Activated naive CD8-positive, alpha-beta T cell treated with anti-CD3 and anti-CD28 coated beads, Interleukin-2, amount 10 ng/mL, durations not matched to agents 7 days and 5 days (primary cell): ENCODE data around the gene GPR45. TPM values are rescaled to one million over a fixed set of nuclear protein-coding genes. Genes with fewer than 3 reads are reported as not detected.
A peak's percentile ranks its signal among the peaks of the same experiment; 100 is the strongest.

Experiments used
- ATAC-seq: fragments of 150-1000 bp; cut with Tn5 transposase; one replicate; pipeline ENCODE4 v1.10.0; 2021; ENCODE audit warnings: low read depth, moderate library complexity
- POLR2A ChIA-PET: fragments of 350-600 bp; sonication (Branson Sonifier 250); formaldehyde crosslinking; loops from one replicate; lab custom pipeline; 2021; ENCODE audit warnings: antibody characterized with exemption; lab: Charles Lee
- DNase-seq: peaks from one replicate; pipeline ENCODE4 v3.0.0; 2021
- H3K27ac Mint-ChIP-seq: one replicate; pipeline ENCODE4 v1.8.0; 2022; ENCODE audit warnings: mild to moderate bottlenecking, mixed read lengths
- H3K27me3 Mint-ChIP-seq: one replicate; pipeline ENCODE4 v1.8.0; 2022; ENCODE audit warnings: mild to moderate bottlenecking, moderate library complexity, mixed read lengths
- H3K36me3 Mint-ChIP-seq: one replicate; pipeline ENCODE4 v1.8.0; 2021; ENCODE audit warnings: mild to moderate bottlenecking, mixed read lengths
- H3K4me1 Mint-ChIP-seq: one replicate; pipeline ENCODE4 v1.8.0; 2021; ENCODE audit warnings: mixed read lengths
- H3K4me3 Mint-ChIP-seq: one replicate; pipeline ENCODE4 v1.8.0; 2022; ENCODE audit warnings: mild to moderate bottlenecking, moderate library complexity, mixed read lengths
- H3K9me3 Mint-ChIP-seq: one replicate; pipeline ENCODE4 v1.8.0; 2021; ENCODE audit warnings: mixed read lengths
- total RNA-seq, 2 experiments: library from RNA; stranded (reverse); gene quantifications; one replicate each; pipeline ENCODE4 v1.2.3, GENCODE V29; 2021

Gene GPR45, protein sequence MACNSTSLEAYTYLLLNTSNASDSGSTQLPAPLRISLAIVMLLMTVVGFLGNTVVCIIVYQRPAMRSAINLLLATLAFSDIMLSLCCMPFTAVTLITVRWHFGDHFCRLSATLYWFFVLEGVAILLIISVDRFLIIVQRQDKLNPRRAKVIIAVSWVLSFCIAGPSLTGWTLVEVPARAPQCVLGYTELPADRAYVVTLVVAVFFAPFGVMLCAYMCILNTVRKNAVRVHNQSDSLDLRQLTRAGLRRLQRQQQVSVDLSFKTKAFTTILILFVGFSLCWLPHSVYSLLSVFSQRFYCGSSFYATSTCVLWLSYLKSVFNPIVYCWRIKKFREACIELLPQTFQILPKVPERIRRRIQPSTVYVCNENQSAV
- total RNA-seq = not detected

DNA sequence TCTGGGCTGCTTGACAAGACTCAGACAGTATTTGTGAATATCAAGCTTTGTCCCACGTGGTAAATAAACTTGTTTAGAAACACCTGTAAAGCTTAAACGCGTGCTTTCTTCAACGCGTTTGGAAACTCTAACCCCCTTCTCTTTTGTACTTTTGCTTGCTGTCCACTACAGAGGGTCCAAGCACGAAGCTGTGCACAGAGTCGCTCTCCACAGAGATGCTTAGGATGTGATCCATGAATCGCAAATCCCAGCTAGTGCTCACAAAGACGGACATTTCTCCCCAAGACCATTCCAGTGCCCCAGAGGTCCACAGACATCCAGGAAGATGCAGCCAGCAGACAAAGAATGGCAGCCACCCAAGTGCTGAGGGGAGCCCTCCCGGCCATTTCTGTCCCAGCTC, at the start of gene GPR45:
Gene GPR45 (plus strand): TSS at position 301 of the 400 bp plus-strand sequence. CDS start 116 bp downstream, outside the sequence.
- DNase-seq = no peak
- H3K27ac Mint-ChIP-seq = no peak within 1 kb of the TSS
- H3K4me1 Mint-ChIP-seq = peaks cover 8% of the 10 kb centered on the region
- H3K36me3 Mint-ChIP-seq = no peaks in the 10 kb centered on the region
- no peak for ATAC-seq
- peaks cover 10% of the 10 kb centered on the region for H3K27me3 Mint-ChIP-seq
- POLR2A ChIA-PET = no interaction called here
- H3K4me3 Mint-ChIP-seq = no peak within 1 kb of the TSS
- H3K9me3 Mint-ChIP-seq = no peaks in the 10 kb centered on the region

DNA sequence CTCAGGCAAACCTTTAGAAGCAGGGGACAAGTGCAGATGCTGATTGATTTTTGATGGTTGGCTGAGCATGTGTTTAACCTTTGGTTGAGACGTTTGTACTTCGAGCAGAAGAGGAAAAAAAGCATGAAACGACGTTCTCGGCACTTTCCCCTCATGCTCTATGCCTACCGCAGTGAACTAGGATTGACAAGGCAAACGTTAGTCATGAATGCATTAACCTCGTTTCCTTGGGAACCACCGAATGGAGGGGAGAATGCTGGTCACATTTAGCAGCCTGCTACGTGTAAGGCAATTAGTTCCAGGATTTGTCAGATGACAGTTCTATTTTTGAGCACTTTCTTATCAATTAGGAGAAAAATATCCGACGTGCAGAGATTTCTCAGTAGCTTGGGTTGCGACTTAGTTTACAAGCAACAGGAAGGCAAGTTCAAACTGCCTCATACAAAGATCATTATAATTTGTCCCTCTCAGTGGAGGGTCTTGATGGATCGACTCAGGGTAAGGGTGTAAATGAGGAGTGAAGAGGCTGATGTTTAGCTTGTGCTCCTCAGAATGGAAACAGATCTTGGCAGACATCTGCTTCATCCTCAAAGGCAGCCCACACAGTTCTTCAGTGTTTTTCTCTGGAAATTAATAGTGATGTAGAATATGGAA, 47.4 kb upstream of the GPR45 start:
- Mint-ChIP-seq H3K27me3 (peaks cover 10% of the 10 kb centered on the region), H3K4me1 (no peaks in the 10 kb centered on the region), H3K4me3 (no peak overlapping the region), H3K9me3 (peaks cover 4% of the 10 kb centered on the region), H3K27ac (no peak overlapping the region), H3K36me3 (no peaks in the 10 kb centered on the region)
- POLR2A ChIA-PET = no interaction called here
- DNase-seq = no peak
- ATAC-seq = no peak

DNA sequence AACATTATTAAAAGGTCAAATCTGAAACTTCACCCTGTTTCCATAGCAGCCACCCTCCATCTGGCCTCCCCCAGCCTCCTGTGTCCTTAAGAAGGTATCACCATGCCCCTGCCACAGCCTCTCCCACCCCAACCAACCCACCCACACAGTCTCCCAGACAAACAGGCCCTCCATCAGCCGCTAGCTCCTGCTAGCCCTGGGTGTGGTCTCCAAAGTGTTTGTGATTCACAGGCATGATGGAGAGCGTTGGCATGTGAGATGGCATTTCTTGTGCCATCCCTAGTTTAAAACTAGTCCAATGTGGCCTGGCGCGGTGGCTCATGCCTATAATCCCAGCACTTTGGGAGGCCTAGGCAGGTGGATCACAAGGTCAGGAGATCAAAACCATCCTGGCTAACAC, 44.9 kb upstream of the GPR45 start:
- no peak overlapping the region for H3K27ac Mint-ChIP-seq
- H3K27me3 Mint-ChIP-seq = peaks cover 12% of the 10 kb centered on the region
- no peaks in the 10 kb centered on the region for H3K36me3 Mint-ChIP-seq
- H3K4me3 Mint-ChIP-seq = no peak overlapping the region
- no peaks in the 10 kb centered on the region for H3K4me1 Mint-ChIP-seq
- DNase-seq (no peak), ATAC-seq (no peak)
- POLR2A ChIA-PET = no interaction called here
- peaks cover 4% of the 10 kb centered on the region for H3K9me3 Mint-ChIP-seq

DNA sequence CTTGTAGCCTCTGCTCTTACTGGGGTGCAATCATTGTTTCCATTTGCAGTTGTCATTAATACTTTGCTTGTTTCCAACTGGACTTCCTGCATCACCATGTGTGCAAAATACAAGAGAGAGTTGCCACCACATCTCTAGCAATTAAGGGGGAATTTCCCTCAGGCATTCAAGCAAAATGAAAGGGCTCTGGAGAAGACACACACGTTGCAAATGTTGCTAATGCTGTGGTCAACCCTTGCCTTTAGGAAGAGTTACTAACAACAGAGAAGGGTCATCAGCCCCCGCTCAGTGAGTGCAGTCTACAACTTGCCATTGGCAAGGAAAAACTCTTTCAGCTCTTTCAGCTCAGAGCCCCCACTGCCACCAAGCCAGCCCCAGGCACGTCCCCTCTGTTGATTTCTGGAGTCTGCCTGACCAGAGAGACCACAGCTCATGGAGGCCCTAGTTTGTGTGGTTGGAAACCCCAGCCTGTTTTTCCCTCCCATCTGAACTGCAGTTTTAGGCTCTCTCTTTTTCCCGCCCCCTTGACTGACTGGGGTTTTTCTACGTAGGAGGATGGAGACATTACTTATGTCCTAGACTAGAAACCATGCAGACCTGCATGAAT, 25.9 kb upstream of the GPR45 start:
- H3K27me3 Mint-ChIP-seq = peaks cover 5% of the 10 kb centered on the region
- no peaks in the 10 kb centered on the region for H3K9me3 Mint-ChIP-seq
- no peak overlapping the region for H3K27ac Mint-ChIP-seq
- H3K36me3 Mint-ChIP-seq = no peaks in the 10 kb centered on the region
- POLR2A ChIA-PET = no interaction called here
- H3K4me1 Mint-ChIP-seq = peaks cover 2% of the 10 kb centered on the region
- ATAC-seq = no peak
- no peak for DNase-seq
- H3K4me3 Mint-ChIP-seq = no peak overlapping the region

DNA sequence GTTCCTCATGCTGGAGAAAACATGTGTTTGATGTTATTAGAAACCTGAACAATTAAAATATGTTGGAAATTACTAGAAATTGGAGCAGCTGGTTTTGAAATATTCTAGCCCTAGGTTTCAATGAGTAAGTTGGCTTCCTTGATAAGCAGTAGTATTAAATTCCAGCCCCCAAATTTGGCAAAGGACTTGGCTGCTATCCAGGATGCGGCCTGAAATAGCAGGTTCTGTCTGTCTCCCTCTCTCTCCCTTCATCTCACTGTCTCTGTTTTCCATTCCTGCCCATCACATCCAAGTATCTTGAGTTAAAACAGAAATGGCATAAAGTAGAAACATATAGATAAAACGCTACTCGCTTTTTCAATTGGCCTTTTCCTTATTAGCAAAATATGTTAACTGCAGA, 20.9 kb upstream of the GPR45 start:
- POLR2A ChIA-PET = no interaction called here

DNA sequence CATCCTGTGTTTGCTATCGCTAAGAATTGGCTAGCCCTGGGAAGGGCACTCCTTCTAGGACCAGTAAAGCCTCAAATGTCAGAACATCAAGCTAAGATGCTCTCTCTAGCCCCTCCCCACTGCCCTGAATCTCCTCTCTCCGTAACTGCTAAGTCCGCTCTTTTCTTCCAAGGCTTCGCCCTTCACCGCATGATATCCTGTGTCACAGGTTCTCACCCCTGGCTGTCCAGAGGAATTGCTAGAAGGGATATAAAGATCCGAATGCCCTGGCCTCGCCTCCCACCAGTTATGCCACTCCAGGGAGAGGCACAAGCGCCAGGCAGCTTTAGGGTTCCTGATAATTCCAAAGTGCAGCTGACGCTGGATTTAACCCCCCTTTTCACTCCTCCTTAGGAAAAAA, 17.1 kb upstream of the GPR45 start:
- peaks cover 19% of the 10 kb centered on the region for H3K27me3 Mint-ChIP-seq
- no peaks in the 10 kb centered on the region for H3K4me1 Mint-ChIP-seq
- H3K9me3 Mint-ChIP-seq = no peaks in the 10 kb centered on the region
- ATAC-seq (no peak), DNase-seq (no peak)
- no peak overlapping the region for H3K27ac Mint-ChIP-seq
- POLR2A ChIA-PET = no interaction called here
- no peaks in the 10 kb centered on the region for H3K36me3 Mint-ChIP-seq
- H3K4me3 Mint-ChIP-seq = no peak overlapping the region

More for the DNA sequence above, 20.9 kb upstream of the GPR45 start:
- H3K4me3 Mint-ChIP-seq = no peak overlapping the region
- DNase-seq (no peak), ATAC-seq (no peak)
- H3K9me3 Mint-ChIP-seq = no peaks in the 10 kb centered on the region
- no peaks in the 10 kb centered on the region for H3K36me3 Mint-ChIP-seq
- H3K4me1 Mint-ChIP-seq = no peaks in the 10 kb centered on the region
- peaks cover 10% of the 10 kb centered on the region for H3K27me3 Mint-ChIP-seq
- H3K27ac Mint-ChIP-seq = no peak overlapping the region

DNA sequence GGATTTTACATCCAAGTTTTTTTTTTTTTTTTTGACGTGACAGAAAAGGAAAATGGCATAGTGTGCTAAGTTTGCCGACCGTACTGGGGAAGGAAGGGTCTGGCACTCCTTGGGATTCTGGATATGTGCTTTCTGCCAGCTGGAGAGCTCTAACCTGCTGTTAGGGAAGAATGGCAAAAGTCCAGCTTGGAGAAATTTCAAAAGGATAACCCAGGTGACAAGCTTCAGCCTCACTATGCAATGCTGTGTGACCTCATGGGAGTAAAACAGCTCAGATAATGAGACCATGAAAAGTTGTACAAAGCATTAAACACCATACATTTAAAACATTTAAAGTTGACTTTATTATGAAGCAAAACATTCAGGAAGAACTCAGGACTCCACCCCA, 10.3 kb upstream of the GPR45 start:
- Mint-ChIP-seq H3K27ac (no peak overlapping the region), H3K4me1 (peaks cover 8% of the 10 kb centered on the region), H3K4me3 (no peak overlapping the region), H3K36me3 (no peaks in the 10 kb centered on the region), H3K9me3 (no peaks in the 10 kb centered on the region), H3K27me3 (peaks cover 13% of the 10 kb centered on the region)
- POLR2A ChIA-PET = no interaction called here
- DNase-seq (no peak), ATAC-seq (no peak)

DNA sequence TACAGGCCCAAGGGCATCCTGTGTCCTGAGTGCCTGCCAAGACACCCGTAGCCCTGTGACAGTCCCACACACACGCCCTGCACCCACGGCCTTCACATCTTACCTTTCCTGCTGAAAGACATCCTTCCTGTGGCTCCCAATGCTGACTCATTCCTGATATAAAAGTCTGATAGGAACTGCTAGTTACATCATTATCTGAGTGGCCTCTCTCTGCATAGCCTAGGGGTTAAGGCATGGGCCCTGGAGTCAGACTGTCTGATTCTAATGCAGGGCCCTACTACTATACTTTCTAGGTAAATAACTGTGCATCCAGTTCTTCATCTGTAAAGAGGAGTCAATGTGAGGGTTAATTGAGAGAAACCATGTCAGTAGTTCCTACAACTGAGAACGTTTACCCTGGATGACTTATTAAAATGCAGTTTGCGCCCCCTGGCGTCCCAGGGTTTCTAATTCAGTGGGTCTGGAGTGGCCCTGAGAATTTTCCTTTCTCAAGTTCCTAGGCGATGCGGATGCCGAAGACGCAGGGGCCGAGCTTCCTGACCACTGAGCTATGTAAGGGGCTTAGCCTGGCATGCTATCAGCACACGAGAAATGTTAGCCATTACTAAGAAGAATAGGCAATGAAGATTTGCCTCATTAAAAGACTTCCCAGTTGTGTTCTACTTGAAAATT, 6.0 kb upstream of the GPR45 start:
- POLR2A ChIA-PET = no interaction called here
- Mint-ChIP-seq H3K4me3 (no peak overlapping the region), H3K27ac (no peak overlapping the region), H3K36me3 (no peaks in the 10 kb centered on the region), H3K4me1 (peaks cover 16% of the 10 kb centered on the region), H3K9me3 (no peaks in the 10 kb centered on the region), H3K27me3 (peaks cover 13% of the 10 kb centered on the region)
- DNase-seq (peak; percentile 68), ATAC-seq (peak; percentile 65)

DNA sequence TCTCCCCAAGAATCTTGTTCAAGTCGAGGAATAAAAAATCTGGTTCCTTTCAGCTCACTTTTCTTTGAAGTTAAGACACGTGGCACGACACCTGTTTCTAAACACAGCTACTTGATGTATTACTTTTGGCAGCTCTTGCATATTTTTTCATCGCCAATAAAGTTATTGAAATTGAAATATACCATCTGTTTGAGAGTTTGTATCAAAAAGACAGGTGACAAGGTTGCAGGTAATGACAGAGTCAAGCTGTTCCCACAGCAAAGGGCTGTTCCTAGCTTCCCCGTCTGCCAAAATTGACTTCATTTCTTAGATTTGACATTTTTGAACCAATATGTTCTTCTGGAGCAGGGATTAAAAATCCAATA, 5.5 kb upstream of the GPR45 start:
- Mint-ChIP-seq H3K27me3 (peaks cover 13% of the 10 kb centered on the region), H3K4me1 (peaks cover 16% of the 10 kb centered on the region), H3K27ac (no peak overlapping the region), H3K36me3 (no peaks in the 10 kb centered on the region), H3K9me3 (no peaks in the 10 kb centered on the region), H3K4me3 (no peak overlapping the region)
- no peak for ATAC-seq
- POLR2A ChIA-PET = no interaction called here
- DNase-seq = no peak

DNA sequence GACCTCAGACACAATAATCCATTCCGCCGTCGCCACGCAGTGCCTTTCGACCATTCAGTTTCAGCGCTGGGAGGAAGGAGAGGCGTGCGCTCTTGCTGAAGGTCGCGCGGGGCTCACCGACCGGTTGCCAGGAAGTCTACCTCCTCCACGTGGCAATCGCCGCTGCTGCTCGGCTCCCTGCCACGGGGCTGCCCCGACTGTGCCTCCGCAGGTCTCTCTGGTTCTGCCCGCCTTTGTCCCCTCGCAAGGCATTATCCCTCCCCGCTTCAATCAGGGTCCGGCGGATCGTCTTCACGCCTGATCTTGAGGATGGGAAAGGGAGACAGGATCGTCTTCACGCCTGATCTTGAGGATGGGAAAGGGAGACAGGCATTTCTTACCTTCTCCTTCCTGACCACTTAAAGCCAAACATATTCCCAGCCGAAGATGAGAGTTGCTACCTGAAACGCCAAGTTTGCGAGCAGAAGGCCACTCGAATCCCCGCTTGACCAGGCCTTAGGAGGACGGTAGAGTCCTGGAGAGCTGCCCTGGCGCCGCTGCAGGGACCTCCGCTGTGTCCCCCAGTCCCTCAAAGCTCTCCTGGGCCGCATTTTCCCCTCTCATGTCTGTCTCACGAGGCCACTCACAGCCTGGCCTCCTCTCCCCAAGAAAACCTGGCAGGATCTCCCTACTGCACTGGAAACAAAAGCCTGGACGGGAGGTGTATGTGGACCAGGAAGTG, 4.3 kb upstream of the GPR45 start:
- H3K36me3 Mint-ChIP-seq = no peaks in the 10 kb centered on the region
- no peaks in the 10 kb centered on the region for H3K9me3 Mint-ChIP-seq
- H3K27me3 Mint-ChIP-seq = peaks cover 13% of the 10 kb centered on the region
- peaks cover 16% of the 10 kb centered on the region for H3K4me1 Mint-ChIP-seq
- peak; percentile 37 for DNase-seq
- H3K4me3 Mint-ChIP-seq = peak overlapping the region; percentile 27
- POLR2A ChIA-PET = no interaction called here
- H3K27ac Mint-ChIP-seq = no peak overlapping the region
- peak; percentile 57 for ATAC-seq

DNA sequence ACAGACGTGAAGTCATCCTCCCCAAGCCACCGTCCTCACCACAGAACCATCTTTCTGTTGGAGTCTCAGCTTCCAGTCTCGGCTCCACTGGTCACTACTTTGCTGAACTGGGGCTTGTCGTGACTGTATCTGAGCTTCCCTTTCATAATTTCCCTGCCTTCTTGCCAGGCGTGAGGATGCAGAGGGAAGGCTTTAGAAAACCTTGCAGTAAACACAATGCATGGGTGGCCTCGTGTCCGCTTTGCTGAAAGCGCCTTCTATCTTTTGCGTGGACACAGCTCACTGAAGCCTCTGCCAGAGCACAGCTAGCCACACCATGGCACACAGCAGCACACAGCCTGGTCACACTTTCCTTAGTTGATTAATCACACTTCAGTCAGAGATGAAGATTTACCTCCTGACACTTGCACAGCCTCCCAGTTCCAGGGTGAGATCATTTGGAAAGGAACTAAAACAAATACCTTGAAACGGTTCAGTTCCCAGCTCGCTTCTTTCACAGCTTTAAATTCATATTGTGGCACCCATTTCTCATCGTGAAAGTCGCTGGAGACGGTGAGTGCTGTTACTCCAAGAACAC, 2.8 kb upstream of the GPR45 start:
- POLR2A ChIA-PET = no interaction called here
- Mint-ChIP-seq H3K4me3 (no peak overlapping the region), H3K36me3 (no peaks in the 10 kb centered on the region), H3K27ac (no peak overlapping the region), H3K9me3 (no peaks in the 10 kb centered on the region), H3K4me1 (peaks cover 16% of the 10 kb centered on the region), H3K27me3 (peaks cover 12% of the 10 kb centered on the region)
- DNase-seq = no peak
- no peak for ATAC-seq

DNA sequence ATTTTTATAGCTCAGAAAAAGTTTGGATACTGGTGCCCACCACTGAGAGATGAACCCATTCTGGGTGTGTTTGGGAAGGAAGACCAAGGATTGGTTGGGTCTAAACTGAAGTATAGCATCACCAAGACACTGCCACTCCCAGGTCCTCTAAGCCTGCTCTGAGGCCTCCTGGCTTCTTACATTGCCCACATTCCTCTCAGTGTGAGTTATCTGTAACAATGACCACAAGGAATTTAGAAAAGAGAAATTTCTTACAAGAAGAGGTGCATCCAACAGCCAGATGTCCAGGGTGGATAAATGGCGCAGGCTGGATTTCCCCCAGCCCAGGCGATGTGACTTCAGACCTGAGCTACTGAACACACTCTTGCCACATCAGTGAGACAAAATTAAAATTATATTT, 1.6 kb upstream of the GPR45 start:
- DNase-seq = no peak
- ATAC-seq = no peak
- Mint-ChIP-seq H3K4me3 (no peak overlapping the region), H3K4me1 (peaks cover 16% of the 10 kb centered on the region), H3K9me3 (no peaks in the 10 kb centered on the region), H3K36me3 (no peaks in the 10 kb centered on the region), H3K27ac (no peak overlapping the region), H3K27me3 (peaks cover 11% of the 10 kb centered on the region)
- POLR2A ChIA-PET = no interaction called here
